HG03558 (cell line): Measurements from ENCODE around the gene TRIM68.

ENCODE experiments used
- ATAC-seq: cut with Tn5 transposase; IDR thresholded peaks from one replicate; pipeline ENCODE4 v1.9.1; 2021; ENCODE audit warnings: moderate number of reproducible peaks; ENCODE audit not compliant: unreplicated experiment; ENCODE audit errors: extremely low read depth

Gene TRIM68, protein sequence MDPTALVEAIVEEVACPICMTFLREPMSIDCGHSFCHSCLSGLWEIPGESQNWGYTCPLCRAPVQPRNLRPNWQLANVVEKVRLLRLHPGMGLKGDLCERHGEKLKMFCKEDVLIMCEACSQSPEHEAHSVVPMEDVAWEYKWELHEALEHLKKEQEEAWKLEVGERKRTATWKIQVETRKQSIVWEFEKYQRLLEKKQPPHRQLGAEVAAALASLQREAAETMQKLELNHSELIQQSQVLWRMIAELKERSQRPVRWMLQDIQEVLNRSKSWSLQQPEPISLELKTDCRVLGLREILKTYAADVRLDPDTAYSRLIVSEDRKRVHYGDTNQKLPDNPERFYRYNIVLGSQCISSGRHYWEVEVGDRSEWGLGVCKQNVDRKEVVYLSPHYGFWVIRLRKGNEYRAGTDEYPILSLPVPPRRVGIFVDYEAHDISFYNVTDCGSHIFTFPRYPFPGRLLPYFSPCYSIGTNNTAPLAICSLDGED

DNA sequence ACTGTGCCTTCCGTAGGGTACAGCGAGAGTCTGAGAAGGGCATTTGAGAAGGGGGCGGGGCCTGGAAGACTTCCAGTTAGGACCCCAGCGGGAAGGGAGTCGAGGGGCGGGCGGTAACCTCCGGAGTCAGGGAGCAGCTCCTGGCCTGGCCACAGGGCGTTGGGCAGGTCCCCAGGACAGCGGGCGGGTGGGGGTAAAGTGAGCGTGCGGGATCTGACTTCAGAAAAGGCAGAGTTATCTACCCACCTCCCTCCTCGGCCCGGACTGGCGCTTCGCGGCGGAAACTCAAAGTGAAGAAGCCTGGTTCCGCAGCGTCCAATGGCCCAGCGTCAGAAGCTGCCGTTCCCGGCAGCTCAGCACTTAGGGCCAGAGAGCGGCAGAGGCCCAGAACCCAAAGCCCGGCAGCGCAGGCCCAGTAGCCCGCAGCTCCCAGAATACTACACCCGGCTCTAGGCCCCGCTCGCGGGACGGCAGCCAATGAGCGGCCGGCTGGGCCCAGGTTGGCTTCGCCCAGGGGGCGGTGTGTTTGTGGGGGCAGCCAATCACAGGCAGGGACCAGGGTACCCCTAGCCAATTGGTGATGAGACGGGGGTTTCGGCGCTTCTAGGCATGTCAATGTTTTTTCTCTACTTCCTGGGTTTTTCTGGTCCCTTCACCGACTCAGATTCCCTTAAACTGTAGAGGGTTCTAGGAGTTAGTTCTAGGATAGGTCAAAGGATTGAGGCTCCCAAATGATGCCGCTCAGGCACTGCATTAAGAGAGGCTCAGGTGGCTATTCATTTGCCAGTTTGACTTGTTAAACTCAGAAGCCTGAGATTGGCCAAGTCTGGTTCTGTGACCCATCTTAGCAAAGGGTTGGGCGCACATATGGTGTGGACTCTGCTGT is at the start of gene TRIM68:
Gene TRIM68, minus strand, starts transcription at position 451 of the 886 bp plus-strand sequence. CDS start 2,727 bp downstream, outside the sequence.
- ATAC-seq, result peak; percentile 99

DNA sequence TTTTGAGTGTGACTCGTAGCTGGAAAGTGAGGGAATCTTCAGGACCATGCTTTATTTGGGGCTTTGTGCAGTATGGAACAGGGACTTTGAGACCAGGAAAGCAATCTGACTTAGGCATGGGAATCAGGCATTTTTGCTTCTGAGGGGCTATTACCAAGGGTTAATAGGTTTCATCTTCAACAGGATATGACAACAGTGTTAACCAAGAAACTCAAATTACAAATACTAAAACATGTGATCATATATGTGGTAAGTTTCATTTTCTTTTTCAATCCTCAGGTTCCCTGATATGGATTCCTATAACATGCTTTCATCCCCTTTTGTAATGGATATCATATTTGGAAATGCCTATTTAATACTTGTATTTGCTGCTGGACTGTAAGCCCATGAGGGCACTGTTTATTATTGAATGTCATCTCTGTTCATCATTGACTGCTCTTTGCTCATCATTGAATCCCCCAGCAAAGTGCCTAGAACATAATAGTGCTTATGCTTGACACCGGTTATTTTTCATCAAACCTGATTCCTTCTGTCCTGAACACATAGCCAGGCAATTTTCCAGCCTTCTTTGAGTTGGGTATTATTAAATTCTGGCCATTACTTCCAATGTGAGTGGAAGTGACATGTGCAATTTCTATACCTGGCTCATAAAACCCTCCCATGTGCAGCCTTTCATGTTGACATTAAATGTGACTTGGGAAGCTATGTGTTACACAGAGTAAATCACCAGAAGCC is 46.8 kb upstream of the TRIM68 start:
- ATAC-seq, result no peak

GRCh38 chr11:4647766-4648165 is 39.7 kb upstream of the TRIM68 start:
- no peak for ATAC-seq

GRCh38 chr11:4645974-4646373 is 37.9 kb upstream of the TRIM68 start:
- no peak for ATAC-seq

DNA sequence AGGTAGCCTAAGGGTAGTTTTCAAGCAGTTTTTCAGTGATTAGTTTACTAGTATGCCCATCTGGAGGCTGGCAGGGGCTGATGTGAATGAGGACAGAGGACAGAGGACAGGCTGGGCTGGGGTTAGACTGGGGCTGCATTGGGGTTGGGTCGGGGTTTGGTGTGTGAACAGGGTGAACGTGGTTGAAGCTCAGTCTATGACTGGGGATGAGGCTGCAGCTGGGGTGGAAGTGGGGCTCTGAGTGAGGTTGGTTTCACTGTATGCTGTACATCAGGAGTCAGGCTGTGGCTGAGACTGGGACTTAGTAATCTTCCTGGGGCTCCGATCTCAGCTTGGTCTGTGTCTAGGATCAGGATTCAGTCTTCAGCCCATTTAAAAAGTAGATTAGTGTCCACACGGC is 36.2 kb upstream of the TRIM68 start:
- ATAC-seq, result no peak

DNA sequence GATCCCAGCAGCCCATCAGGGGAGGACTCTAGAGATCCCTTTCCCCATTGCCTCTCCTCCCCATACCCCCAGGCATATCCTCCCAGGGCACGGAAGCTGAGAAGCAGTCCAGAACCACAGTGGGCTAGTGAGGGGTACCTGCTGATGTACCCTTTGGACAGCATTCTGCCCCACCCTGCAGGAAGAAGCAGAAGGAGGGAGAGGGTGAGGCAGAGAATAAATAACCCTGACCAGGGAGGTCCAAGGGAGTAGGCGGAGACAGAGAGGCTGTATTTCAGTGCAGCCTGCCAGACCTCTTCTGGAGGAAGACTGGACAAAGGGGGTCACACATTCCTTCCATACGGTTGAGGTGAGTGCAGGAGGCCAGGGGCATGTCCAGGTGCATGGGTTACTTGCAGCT is 35.7 kb upstream of the TRIM68 start, which contains the start of gene OR51E1:
Gene OR51E1, plus strand, starts transcription at position 301 of the 400 bp plus-strand sequence. CDS start 8,545 bp downstream, outside the sequence.
- ATAC-seq, result no peak

DNA sequence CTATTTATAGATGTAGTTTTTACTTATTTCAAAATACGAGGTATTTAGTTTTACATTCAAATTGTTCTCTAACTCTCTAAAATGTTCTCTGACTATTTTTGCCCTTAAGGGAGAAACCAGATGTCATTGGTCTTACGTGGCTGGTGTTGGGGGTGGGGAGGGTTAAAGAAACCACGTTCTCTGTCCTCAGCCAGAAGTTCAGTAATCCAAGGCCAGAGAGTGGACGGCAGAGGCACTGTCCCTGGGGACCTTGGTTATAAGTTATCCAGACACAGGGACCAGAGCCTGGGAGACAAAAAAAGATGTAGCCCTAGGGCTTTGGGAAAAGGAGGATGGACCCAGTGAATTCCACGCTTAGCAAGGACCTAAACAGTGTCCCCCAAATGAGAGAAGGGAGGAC is 35.0 kb upstream of the TRIM68 start:
- ATAC-seq, result no peak

DNA sequence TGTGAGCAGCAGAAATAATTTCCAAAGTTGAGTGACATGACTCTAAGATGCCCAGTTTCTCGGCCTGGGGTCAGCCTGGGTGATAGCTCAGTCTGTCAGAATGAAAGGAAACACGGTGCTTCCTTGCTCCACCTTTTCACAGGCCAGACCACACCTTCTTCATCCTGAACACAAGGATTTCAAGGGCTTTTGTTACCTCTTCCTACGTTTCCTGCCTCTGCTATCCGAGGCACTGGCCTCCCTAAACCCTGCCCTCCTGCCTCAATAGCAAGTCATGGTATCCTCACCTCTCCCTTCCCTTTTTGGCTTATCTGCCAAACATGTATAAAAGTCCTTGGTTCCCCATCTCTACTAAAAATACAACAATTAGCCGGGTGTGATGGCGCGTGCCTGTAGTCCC is 34.0 kb upstream of the TRIM68 start:
- no peak for ATAC-seq

DNA sequence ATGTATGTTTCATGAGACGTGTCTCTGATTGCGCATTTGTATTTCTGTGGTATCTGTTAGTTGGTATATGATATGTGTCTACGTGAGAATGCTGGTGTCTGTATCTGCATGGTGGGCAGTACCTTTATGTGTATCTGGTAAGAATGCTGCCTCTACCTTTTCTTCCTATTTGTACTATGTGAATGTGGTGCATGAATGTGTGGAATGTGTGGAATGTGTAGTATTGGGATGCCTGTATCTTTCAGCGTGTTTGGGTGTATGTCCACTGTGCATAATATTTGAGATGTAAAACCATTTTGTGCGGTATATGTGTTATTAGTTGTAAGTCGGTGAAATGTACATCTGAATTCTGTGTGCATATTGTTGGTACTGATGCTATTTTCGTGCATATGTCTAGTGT is 33.5 kb upstream of the TRIM68 start:
- no peak for ATAC-seq

DNA sequence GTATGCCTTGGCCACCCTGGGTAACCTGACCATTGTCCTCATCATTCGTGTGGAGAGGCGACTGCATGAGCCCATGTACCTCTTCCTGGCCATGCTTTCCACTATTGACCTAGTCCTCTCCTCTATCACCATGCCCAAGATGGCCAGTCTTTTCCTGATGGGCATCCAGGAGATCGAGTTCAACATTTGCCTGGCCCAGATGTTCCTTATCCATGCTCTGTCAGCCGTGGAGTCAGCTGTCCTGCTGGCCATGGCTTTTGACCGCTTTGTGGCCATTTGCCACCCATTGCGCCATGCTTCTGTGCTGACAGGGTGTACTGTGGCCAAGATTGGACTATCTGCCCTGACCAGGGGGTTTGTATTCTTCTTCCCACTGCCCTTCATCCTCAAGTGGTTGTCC is 31.9 kb upstream of the TRIM68 start:
- ATAC-seq, result no peak

- ATAC-seq, result no peak
Observed at GRCh38 chr11:4637662-4638047, 29.6 kb upstream of the TRIM68 start.

DNA sequence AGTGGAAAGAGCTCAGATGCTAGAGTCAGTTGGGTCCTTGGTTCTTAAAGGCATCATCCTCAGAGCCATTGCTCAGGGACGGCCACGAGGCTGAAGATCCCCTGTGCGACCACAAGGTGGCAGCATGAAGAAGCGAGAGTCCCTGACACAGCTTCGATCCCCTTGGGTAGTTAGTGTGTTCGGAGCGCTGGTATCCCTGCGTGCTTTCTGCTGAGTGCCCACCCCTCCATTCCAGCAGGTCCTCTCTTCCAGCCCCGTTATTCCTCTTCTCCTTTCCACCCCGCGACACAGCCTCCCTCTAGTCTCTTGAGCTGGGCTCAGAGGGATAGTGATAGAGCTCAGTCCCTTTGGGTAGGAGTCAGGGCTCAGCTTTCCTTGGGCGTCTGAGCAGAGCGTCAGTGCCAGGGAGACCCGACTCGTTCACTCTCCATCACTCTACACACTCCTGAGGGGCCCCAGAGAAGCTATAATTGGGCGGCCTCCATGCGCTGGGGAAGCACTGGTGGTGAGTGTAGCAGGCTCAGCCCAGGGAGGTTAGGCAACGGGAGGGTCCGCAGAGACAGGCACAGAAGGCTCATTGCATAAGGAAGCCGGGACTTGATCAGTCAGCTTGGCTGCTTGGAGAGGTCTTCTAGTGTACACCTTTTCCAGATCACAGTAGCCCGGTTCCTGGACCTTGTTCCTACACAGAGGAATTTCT is 29.1 kb upstream of the TRIM68 start, which contains the start of gene OR51D1:
Gene OR51D1, plus strand, starts transcription at position 516 of the 700 bp plus-strand sequence. CDS start 2,314 bp downstream, outside the sequence.
- peak; percentile 62 for ATAC-seq

DNA sequence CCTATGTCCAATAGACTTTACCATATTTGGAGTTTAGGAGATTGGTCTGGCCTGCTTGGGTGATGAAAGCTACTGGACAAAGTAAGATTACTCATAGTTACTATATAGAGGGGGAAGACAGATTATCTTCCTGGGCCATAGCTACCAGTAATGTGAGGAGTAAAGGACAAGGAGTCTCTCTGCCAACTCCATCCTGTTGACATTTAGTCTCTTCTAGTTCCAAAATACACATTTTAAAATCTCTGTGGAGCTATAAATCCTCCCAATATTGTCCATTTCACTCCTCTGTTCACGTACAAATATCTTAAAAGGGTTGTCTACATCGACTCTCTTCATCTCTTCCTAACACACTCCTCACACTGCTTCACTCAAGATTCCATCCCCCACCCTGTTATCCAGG is 28.1 kb upstream of the TRIM68 start:
- ATAC-seq, result no peak

DNA sequence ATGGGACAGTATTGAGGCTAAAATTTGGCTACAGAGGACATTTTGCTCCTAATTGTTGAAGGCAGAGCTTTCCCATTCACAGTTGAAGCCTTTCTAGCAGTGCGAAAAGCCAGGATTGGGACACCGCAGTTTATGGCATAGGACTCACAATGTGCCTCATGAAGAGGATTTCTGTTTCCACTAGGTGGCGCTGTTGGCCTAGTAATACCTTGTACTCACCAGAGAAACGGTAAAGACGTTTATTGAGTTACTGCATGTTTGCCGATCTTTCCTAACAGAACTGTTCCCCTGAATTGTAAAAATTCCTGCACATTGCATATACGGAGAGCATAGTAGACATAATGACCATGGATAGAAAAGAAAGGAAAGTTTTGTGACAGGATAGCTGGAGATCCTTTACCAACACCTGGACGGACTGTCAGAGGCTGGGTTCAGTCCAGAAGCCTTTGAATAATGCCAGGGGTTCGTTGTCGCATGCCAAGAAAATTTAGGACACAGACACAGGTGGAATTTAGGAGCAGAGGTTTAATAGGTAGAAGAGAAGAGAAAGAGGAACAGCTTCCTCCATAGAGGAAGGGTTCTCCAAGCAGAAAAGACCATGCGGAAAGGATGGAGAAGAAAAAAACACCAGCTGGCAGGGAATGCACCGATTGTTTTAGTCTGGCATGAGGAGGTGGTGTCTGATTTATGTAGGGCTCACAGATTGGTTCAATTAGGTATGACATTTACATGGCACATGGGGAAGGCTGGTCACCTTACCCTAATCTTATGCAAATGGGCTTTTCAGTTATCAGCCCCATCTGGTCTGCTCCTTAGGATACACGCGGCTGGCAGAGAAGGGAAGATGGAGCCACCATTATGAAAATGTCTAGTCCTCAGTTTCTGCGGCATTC is 18.4 kb upstream of the TRIM68 start:
- ATAC-seq, result no peak

DNA sequence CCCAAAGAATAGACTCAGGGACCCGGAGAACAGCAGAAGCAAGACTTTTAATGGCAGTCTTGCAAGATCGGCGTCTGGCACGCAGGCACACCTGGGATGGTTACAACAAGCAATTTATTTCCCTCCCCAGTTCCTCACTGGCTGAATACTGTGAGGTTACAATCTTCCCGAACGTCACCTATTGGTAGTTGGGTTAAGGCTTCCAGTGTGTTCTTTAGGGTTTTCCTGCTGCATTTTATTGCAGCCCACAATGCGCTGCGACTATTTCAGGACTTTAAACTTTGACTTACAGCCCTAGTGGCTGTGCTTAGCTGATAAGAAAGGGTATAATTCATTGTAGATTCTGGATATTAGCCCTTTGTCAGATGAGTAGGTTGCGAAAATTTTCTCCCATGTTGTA is 11.5 kb upstream of the TRIM68 start:
- no peak for ATAC-seq

DNA sequence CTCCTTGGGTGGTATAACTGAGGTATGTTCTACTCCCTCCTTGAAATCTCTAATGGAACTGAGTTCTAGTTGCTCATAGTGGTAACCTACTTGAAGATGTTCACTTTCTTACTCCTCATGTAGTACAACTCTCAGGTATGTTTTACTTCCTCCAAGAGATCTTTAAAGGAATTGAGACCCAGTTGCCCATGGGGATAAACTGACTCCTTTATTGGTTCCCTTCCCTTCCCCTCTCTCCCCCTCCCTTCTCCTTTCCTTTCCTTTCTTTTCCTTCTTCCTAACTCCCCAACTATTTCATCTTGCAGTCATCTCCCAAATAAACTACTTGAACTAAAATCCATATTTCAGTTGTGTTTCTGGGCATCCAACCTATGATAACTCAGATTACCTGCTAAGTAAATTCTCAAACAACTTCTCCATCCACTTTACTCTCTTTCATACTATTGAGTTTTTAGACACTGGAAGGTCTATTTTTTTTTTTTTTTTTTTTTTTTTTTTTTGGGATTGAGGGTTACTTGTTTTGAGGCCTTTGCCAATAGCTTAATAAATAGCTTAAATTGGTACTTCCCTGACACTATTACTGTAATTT is 7.9 kb upstream of the TRIM68 start:
- ATAC-seq, result no peak

GRCh38 chr11:4611986-4612385 is 4.0 kb upstream of the TRIM68 start:
- no peak for ATAC-seq

GRCh38 chr11:4610258-4610935 is 2.4 kb upstream of the TRIM68 start:
- ATAC-seq, result no peak
